Astrocyte (in vitro differentiated cells and primary cell): ENCODE measurements around the gene RGS2. TPM values are rescaled to one million over a fixed set of nuclear protein-coding genes. Genes with fewer than 3 reads are reported as not detected.
A peak's percentile ranks its signal among the peaks of the same experiment; 100 is the strongest.

Source experiments
- DNase-seq: peaks from one replicate; pipeline ENCODE4 v3.0.0-alpha.2; 2010; ENCODE audit warnings: low read depth
- FAIRE-seq: peaks from 2 replicates; lab custom pipeline; 2011; peaks lifted over from hg19 to GRCh38; lab: Jason Lieb, UNC
- H2AFZ ChIP-seq: 2 replicates; pipeline ENCODE4 v1.6.0; 2012; ENCODE audit warnings: low read depth, low read length, inconsistent platforms
- H3K27ac ChIP-seq: 2 replicates; pipeline ENCODE4 v1.5.1; 2011; ENCODE audit warnings: low read depth, low read length, inconsistent platforms
- H3K27me3 ChIP-seq: 2 replicates; pipeline ENCODE4 v1.6.0; 2011; ENCODE audit warnings: low read length, inconsistent platforms; ENCODE audit not compliant: insufficient read depth
- H3K36me3 ChIP-seq: 2 replicates; pipeline ENCODE4 v1.5.1; 2011; ENCODE audit warnings: low read length, inconsistent platforms; ENCODE audit not compliant: insufficient read depth
- H3K4me1 ChIP-seq: 2 replicates; pipeline ENCODE4 v1.5.1; 2011; ENCODE audit warnings: low read length, inconsistent platforms; ENCODE audit not compliant: insufficient read depth
- H3K4me2 ChIP-seq: 2 replicates; pipeline ENCODE4 v1.6.0; 2012; ENCODE audit warnings: low read length, inconsistent platforms
- H3K4me3 ChIP-seq: 2 replicates; pipeline ENCODE4 v1.5.1; 2011; ENCODE audit warnings: low read depth, mild to moderate bottlenecking, low read length, inconsistent platforms; ENCODE audit not compliant: insufficient read depth
- H3K79me2 ChIP-seq: 2 replicates; pipeline ENCODE4 v1.6.0; 2012; ENCODE audit warnings: mild to moderate bottlenecking, low read length, inconsistent platforms; ENCODE audit not compliant: insufficient read depth
- H3K9ac ChIP-seq: 2 replicates; pipeline ENCODE4 v1.6.0; 2012; ENCODE audit warnings: mild to moderate bottlenecking, low read length, inconsistent platforms
- H3K9me3 ChIP-seq: 2 replicates; pipeline ENCODE4 v1.5.1; 2012; ENCODE audit warnings: low read depth, mild to moderate bottlenecking, low read length, inconsistent platforms; ENCODE audit not compliant: insufficient read depth
- H4K20me1 ChIP-seq: 2 replicates; pipeline ENCODE4 v1.6.0; 2012; ENCODE audit warnings: low read length, inconsistent platforms; ENCODE audit not compliant: insufficient read depth
- H3K27ac Mint-ChIP-seq: one replicate; pipeline ENCODE4 v1.8.0; 2021; ENCODE audit warnings: mild to moderate bottlenecking, mixed read lengths; ENCODE audit not compliant: unreplicated experiment
- H3K27me3 Mint-ChIP-seq: one replicate; pipeline ENCODE4 v1.8.0; 2021; ENCODE audit warnings: low read depth, mixed read lengths; ENCODE audit not compliant: unreplicated experiment
- H3K36me3 Mint-ChIP-seq: one replicate; pipeline ENCODE4 v1.8.0; 2021; ENCODE audit warnings: low read depth, mixed read lengths; ENCODE audit not compliant: unreplicated experiment
- H3K4me1 Mint-ChIP-seq: one replicate; pipeline ENCODE4 v1.8.0; 2021; ENCODE audit warnings: low read depth, mixed read lengths; ENCODE audit not compliant: unreplicated experiment
- H3K4me3 Mint-ChIP-seq: one replicate; pipeline ENCODE4 v1.8.0; 2021; ENCODE audit warnings: mild to moderate bottlenecking, moderate library complexity, mixed read lengths; ENCODE audit not compliant: unreplicated experiment
- H3K9me3 Mint-ChIP-seq: one replicate; pipeline ENCODE4 v1.8.0; 2021; ENCODE audit warnings: mild to moderate bottlenecking, mixed read lengths; ENCODE audit not compliant: unreplicated experiment
- EZH2 ChIP-seq: IDR thresholded peaks from 2 replicates; pipeline ENCODE4 v1.6.1; 2012; ENCODE audit warnings: mild to moderate bottlenecking, low read length, inconsistent platforms; ENCODE audit not compliant: insufficient read depth
- total RNA-seq: library from RNA; stranded (reverse); gene quantifications from 2 replicates; pipeline ENCODE4 v1.2.1, GENCODE V29; 2021
- TF ChIP-seq, protein P1 (sequence below): IDR thresholded peaks from 2 replicates; pipeline ENCODE4 v1.5.1; 2011; ENCODE audit warnings: low read depth, mild to moderate bottlenecking, inconsistent platforms, low read length, moderate library complexity; ENCODE audit not compliant: insufficient read depth

The RGS2 gene
- total RNA-seq, 1 donor from 2014 or later = 10.5 TPM

- Histone ChIP-seq H2AFZ (no peak overlapping the region), H3K9me3 (no peaks in the 10 kb centered on the region), H3K36me3 (no peaks in the 10 kb centered on the region), H3K4me1 (peaks cover 9% of the 10 kb centered on the region), H3K79me2 (no peaks in the 10 kb centered on the region), H3K9ac (no peak overlapping the region), H3K4me3 (no peak overlapping the region), H3K27me3 (no peaks in the 10 kb centered on the region), H3K4me2 (no peak overlapping the region), H3K27ac (no peak overlapping the region), H4K20me1 (no peaks in the 10 kb centered on the region)
- H3K27me3 Mint-ChIP-seq = no peaks in the 10 kb centered on the region
- no peak overlapping the region for H3K4me3 Mint-ChIP-seq
- no peak for DNase-seq
- peak overlapping the region; percentile 38 for H3K27ac Mint-ChIP-seq
- H3K9me3 Mint-ChIP-seq = no peaks in the 10 kb centered on the region
- H3K4me1 Mint-ChIP-seq = peaks cover 30% of the 10 kb centered on the region
- no peak for FAIRE-seq
- TF ChIP-seq EZH2 = no peak
- TF ChIP-seq, protein P1, sequence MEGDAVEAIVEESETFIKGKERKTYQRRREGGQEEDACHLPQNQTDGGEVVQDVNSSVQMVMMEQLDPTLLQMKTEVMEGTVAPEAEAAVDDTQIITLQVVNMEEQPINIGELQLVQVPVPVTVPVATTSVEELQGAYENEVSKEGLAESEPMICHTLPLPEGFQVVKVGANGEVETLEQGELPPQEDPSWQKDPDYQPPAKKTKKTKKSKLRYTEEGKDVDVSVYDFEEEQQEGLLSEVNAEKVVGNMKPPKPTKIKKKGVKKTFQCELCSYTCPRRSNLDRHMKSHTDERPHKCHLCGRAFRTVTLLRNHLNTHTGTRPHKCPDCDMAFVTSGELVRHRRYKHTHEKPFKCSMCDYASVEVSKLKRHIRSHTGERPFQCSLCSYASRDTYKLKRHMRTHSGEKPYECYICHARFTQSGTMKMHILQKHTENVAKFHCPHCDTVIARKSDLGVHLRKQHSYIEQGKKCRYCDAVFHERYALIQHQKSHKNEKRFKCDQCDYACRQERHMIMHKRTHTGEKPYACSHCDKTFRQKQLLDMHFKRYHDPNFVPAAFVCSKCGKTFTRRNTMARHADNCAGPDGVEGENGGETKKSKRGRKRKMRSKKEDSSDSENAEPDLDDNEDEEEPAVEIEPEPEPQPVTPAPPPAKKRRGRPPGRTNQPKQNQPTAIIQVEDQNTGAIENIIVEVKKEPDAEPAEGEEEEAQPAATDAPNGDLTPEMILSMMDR = no peak
- H3K36me3 Mint-ChIP-seq = no peaks in the 10 kb centered on the region
Measured at GRCh38 chr1:192764675-192765074, 44.2 kb upstream of the RGS2 start.

GRCh38 chr1:192766009-192766625, 42.7 kb upstream of the RGS2 start:
- H4K20me1 ChIP-seq = no peaks in the 10 kb centered on the region
- no peaks in the 10 kb centered on the region for H3K36me3 ChIP-seq
- no peak overlapping the region for H2AFZ ChIP-seq
- H3K4me3 ChIP-seq = no peak overlapping the region
- H3K4me1 ChIP-seq = peaks cover 9% of the 10 kb centered on the region
- no peak overlapping the region for H3K4me3 Mint-ChIP-seq
- H3K79me2 ChIP-seq = no peaks in the 10 kb centered on the region
- no peak overlapping the region for H3K27ac ChIP-seq
- DNase-seq = peak; percentile 14
- H3K36me3 Mint-ChIP-seq = no peaks in the 10 kb centered on the region
- TF ChIP-seq, protein P1 = no peak
- TF ChIP-seq EZH2 = no peak
- peaks cover 30% of the 10 kb centered on the region for H3K4me1 Mint-ChIP-seq
- H3K4me2 ChIP-seq = no peak overlapping the region
- H3K9ac ChIP-seq = no peak overlapping the region
- no peaks in the 10 kb centered on the region for H3K27me3 Mint-ChIP-seq
- H3K9me3 Mint-ChIP-seq = no peaks in the 10 kb centered on the region
- H3K27me3 ChIP-seq = no peaks in the 10 kb centered on the region
- H3K9me3 ChIP-seq = no peaks in the 10 kb centered on the region
- no peak for FAIRE-seq
- H3K27ac Mint-ChIP-seq = no peak overlapping the region

GRCh38 chr1:192766876-192767275, 42.0 kb upstream of the RGS2 start:
- Histone ChIP-seq H2AFZ (no peak overlapping the region), H3K79me2 (no peaks in the 10 kb centered on the region), H3K9me3 (no peaks in the 10 kb centered on the region), H3K4me2 (no peak overlapping the region), H3K4me1 (peaks cover 9% of the 10 kb centered on the region), H3K27me3 (no peaks in the 10 kb centered on the region), H4K20me1 (no peaks in the 10 kb centered on the region), H3K9ac (no peak overlapping the region), H3K4me3 (no peak overlapping the region), H3K36me3 (no peaks in the 10 kb centered on the region), H3K27ac (no peak overlapping the region)
- no peaks in the 10 kb centered on the region for H3K36me3 Mint-ChIP-seq
- no peak for FAIRE-seq
- H3K4me3 Mint-ChIP-seq = no peak overlapping the region
- H3K27ac Mint-ChIP-seq = no peak overlapping the region
- TF ChIP-seq, protein P1 = no peak
- TF ChIP-seq EZH2 = no peak
- H3K27me3 Mint-ChIP-seq = no peaks in the 10 kb centered on the region
- H3K9me3 Mint-ChIP-seq = no peaks in the 10 kb centered on the region
- peaks cover 30% of the 10 kb centered on the region for H3K4me1 Mint-ChIP-seq
- no peak for DNase-seq
